SK-N-SH treated with all-trans-retinoic acid at 6 μM for 48 hours (cell line): Measurements from ENCODE around the gene YDJC.
"Not testable (repeated sequence)": the region's sequence is repeated elsewhere in the genome, so short reads cannot be mapped to it uniquely, and the experiment has no call there.

Source experiments
- ATAC-seq: fragments of 200-7000 bp; cut with Tn5 transposase; 3 replicates; pipeline ENCODE4 v1.9.1; 2020; ENCODE audit warnings: mild to moderate bottlenecking, moderate library complexity
- ARNTL ChIP-seq: fragments of 450-650 bp; formaldehyde crosslinking; IDR thresholded peaks from 2 replicates; pipeline ENCODE4 v1.5.0; 2020; ENCODE audit warnings: low read depth, mild to moderate bottlenecking, moderate library complexity, borderline replicate concordance
- BACH2 ChIP-seq: fragments of 250-450 bp; sonication (Bioruptor Pico); IDR thresholded peaks from 2 replicates; pipeline ENCODE4 v1.9.0; 2021; ENCODE audit warnings: mild to moderate bottlenecking, borderline replicate concordance
- CREB5 ChIP-seq: fragments of 250-450 bp; sonication (Bioruptor Pico); IDR thresholded peaks from 2 replicates; pipeline ENCODE4 v1.5.1; 2020; ENCODE audit warnings: low read depth, mild to moderate bottlenecking, moderate library complexity
- CSDC2 ChIP-seq: fragments of 250-450 bp; sonication (Bioruptor Pico); IDR thresholded peaks from 2 replicates; pipeline ENCODE4 v1.5.0; 2020; ENCODE audit warnings: mild to moderate bottlenecking, moderate library complexity
- ESRRG ChIP-seq: fragments of 250-450 bp; sonication (Bioruptor Pico); IDR thresholded peaks from 2 replicates; pipeline ENCODE4 v1.6.1; 2021; ENCODE audit warnings: mild to moderate bottlenecking
- GLIS3 ChIP-seq: fragments of 250-450 bp; sonication (Bioruptor Pico); IDR thresholded peaks from 2 replicates; pipeline ENCODE4 v1.5.0; 2020; ENCODE audit warnings: mild to moderate bottlenecking, moderate library complexity
- ISL1 ChIP-seq: fragments of 250-450 bp; sonication (Bioruptor Pico); IDR thresholded peaks from 2 replicates; pipeline ENCODE4 v2.1.2; 2022; ENCODE audit warnings: mild to moderate bottlenecking, moderate library complexity
- OSR1 ChIP-seq: fragments of 250-450 bp; sonication (Bioruptor Pico); IDR thresholded peaks from 2 replicates; pipeline ENCODE4 v1.8.0; 2022; ENCODE audit warnings: moderate library complexity, mild to moderate bottlenecking, inconsistent platforms
- PATZ1 ChIP-seq: fragments of 250-450 bp; sonication (Bioruptor Pico); IDR thresholded peaks from 2 replicates; pipeline ENCODE4 v1.8.0; 2020; ENCODE audit warnings: mild to moderate bottlenecking, moderate library complexity, borderline replicate concordance
- PPARA ChIP-seq: fragments of 250-450 bp; sonication (Bioruptor Pico); IDR thresholded peaks from 2 replicates; pipeline ENCODE4 v1.5.0; 2020; ENCODE audit warnings: mild to moderate bottlenecking, borderline replicate concordance
- RARB ChIP-seq: fragments of 250-450 bp; sonication (Bioruptor Pico); IDR thresholded peaks from 2 replicates; pipeline ENCODE4 v1.8.0; 2021; ENCODE audit warnings: mild to moderate bottlenecking, moderate library complexity
- SNAI2 ChIP-seq: fragments of 250-450 bp; sonication (Bioruptor Pico); IDR thresholded peaks from 2 replicates; pipeline ENCODE4 v1.5.0; 2020; ENCODE audit warnings: mild to moderate bottlenecking, moderate library complexity
- TCF4 ChIP-seq: fragments of 250-450 bp; sonication (Bioruptor Pico); IDR thresholded peaks from 2 replicates; pipeline ENCODE4 v1.8.0; 2021; ENCODE audit warnings: mild to moderate bottlenecking, moderate library complexity, borderline replicate concordance
- TOX ChIP-seq: fragments of 250-450 bp; sonication (Bioruptor Pico); IDR thresholded peaks from 2 replicates; pipeline ENCODE4 v1.8.0; 2021; ENCODE audit warnings: mild to moderate bottlenecking, moderate library complexity, borderline replicate concordance
- ZC3H10 ChIP-seq: fragments of 250-450 bp; sonication (Bioruptor Pico); IDR thresholded peaks from 2 replicates; pipeline ENCODE4 v1.5.1; 2021; ENCODE audit warnings: mild to moderate bottlenecking, moderate library complexity
- ZFP3 ChIP-seq: fragments of 250-450 bp; sonication (Bioruptor Pico); IDR thresholded peaks from 2 replicates; pipeline ENCODE4 v1.5.0; 2020; ENCODE audit warnings: mild to moderate bottlenecking, moderate library complexity
- ZFP30 ChIP-seq: fragments of 450-650 bp; formaldehyde crosslinking; IDR thresholded peaks from 2 replicates; pipeline ENCODE4 v1.5.0; 2022; ENCODE audit warnings: mild to moderate bottlenecking, moderate library complexity
- ZNF565 ChIP-seq: fragments of 450-650 bp; formaldehyde crosslinking; conservative IDR thresholded peaks from 2 replicates; pipeline ENCODE4 v1.5.0; 2020; ENCODE audit warnings: low read depth, mild to moderate bottlenecking, moderate library complexity
- ZNF70 ChIP-seq: fragments of 450-650 bp; formaldehyde crosslinking; IDR thresholded peaks from 2 replicates; pipeline ENCODE4 v1.5.0; 2020; ENCODE audit warnings: mild to moderate bottlenecking, moderate library complexity
- ZNF8 ChIP-seq: fragments of 450-650 bp; formaldehyde crosslinking; IDR thresholded peaks from 2 replicates; pipeline ENCODE4 v1.5.0; 2020; ENCODE audit warnings: mild to moderate bottlenecking, moderate library complexity
- TF ChIP-seq, protein P1 (sequence below): fragments of 250-450 bp; sonication (Bioruptor Pico); IDR thresholded peaks from 2 replicates; pipeline ENCODE4 v1.5.1; 2021; ENCODE audit warnings: mild to moderate bottlenecking, moderate library complexity
- TF ChIP-seq, protein P2 (sequence below): fragments of 250-450 bp; sonication (Bioruptor Pico); IDR thresholded peaks from 2 replicates; pipeline ENCODE4 v1.5.0; 2020; ENCODE audit warnings: mild to moderate bottlenecking, moderate library complexity
- TF ChIP-seq, protein P3 (sequence below): fragments of 250-450 bp; sonication (Bioruptor Pico); IDR thresholded peaks from 2 replicates; pipeline ENCODE4 v1.8.0; 2021; ENCODE audit warnings: low read depth, mild to moderate bottlenecking, moderate library complexity, borderline replicate concordance

YDJC gene

DNA sequence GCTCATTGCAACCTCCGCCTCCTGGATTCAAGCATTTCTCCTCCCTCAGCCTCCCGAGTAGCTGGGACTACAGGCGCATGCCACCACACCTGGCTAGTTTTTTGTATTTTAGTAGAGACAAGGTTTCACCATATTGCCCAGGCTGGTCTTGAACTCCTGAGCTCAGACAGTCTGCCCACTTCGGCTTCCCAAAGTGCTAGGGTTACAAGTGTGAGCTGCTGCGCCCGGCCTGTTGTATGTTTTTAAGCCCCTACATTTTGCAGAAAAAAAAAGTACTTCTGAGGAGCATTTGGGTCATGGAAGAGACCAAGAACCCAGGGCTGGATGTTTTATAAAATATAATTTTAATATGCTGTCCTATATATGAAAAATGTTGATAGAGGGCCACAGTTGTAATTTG lies 12.5 kb downstream of the YDJC start:
- not testable (repeated sequence) for ATAC-seq

DNA sequence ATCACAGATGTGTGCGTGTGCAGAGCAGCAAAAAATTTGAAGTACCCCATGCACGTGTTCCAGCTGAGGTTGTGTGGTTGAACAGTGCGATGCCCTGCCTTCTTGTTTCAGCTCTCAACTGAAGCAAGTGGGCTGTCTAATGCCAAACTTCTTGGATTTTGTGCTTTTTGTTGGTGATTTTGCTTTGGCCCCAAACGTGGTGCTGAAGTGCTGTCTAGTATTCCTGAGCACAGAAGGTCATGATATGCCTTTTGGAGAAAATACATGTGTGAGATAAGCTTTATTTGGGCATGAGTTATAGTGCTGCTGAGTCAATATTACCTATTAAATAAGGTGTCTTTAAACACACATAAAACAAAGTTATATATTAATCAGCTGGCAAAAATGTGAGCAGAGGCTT lies 14.1 kb downstream of the YDJC start:
- TF ChIP-seq CREB5 (CRISPR knock-in tag) (no peak), SNAI2 (CRISPR knock-in tag) (no peak), ZNF8 (CRISPR knock-in tag) (no peak), PATZ1 (no peak), ISL1 (no peak), GLIS3 (CRISPR knock-in tag) (no peak), ARNTL (CRISPR knock-in tag) (no peak), OSR1 (CRISPR knock-in tag) (no peak), TOX (CRISPR knock-in tag) (no peak), ZNF70 (no peak), PPARA (CRISPR knock-in tag) (no peak), RARB (no peak), TCF4 (CRISPR knock-in tag) (no peak)
- TF ChIP-seq, protein P1, sequence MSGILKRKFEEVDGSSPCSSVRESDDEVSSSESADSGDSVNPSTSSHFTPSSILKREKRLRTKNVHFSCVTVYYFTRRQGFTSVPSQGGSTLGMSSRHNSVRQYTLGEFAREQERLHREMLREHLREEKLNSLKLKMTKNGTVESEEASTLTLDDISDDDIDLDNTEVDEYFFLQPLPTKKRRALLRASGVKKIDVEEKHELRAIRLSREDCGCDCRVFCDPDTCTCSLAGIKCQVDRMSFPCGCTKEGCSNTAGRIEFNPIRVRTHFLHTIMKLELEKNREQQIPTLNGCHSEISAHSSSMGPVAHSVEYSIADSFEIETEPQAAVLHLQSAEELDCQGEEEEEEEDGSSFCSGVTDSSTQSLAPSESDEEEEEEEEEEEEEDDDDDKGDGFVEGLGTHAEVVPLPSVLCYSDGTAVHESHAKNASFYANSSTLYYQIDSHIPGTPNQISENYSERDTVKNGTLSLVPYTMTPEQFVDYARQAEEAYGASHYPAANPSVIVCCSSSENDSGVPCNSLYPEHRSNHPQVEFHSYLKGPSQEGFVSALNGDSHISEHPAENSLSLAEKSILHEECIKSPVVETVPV = no peak
- ATAC-seq = no peak

DNA sequence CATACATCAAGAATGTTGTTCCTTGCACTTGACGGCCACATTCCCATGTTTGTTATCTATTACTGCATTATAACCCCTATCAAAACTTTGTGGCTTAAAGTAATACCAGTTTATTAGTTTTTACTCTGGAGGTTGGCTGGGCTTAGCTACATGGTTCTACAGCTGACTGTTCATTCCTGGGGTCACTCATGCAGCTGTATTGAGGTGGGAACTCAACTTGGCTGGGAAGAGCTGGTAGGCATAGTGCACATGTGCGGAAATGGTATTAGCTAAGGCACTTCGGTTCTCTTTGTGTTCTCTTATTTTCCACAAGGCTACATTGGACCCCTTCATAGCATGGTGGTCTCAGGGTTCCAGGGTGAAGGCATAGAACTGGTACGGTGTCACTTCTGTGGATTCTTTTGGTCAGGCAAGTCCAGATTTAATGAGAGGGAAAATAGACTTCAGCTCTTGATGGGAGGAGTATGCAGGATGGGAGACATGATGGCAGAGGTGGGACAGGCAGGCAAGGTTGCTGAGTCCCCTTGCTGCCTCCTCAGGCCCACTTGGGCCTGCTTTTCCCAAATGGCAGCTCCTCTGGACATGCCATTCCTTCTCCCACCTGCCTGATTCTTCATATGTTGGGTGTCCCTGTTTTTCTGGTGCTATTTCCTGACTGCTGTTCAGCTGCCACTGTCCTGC lies 16.1 kb downstream of the YDJC start:
- no peak for TF ChIP-seq ZNF8 (CRISPR knock-in tag)
- TF ChIP-seq ZNF565 (CRISPR knock-in tag) = no peak
- TF ChIP-seq TOX (CRISPR knock-in tag) = no peak
- TF ChIP-seq ESRRG (CRISPR knock-in tag) = no peak
- TF ChIP-seq, protein P1 = no peak
- TF ChIP-seq, protein P2, sequence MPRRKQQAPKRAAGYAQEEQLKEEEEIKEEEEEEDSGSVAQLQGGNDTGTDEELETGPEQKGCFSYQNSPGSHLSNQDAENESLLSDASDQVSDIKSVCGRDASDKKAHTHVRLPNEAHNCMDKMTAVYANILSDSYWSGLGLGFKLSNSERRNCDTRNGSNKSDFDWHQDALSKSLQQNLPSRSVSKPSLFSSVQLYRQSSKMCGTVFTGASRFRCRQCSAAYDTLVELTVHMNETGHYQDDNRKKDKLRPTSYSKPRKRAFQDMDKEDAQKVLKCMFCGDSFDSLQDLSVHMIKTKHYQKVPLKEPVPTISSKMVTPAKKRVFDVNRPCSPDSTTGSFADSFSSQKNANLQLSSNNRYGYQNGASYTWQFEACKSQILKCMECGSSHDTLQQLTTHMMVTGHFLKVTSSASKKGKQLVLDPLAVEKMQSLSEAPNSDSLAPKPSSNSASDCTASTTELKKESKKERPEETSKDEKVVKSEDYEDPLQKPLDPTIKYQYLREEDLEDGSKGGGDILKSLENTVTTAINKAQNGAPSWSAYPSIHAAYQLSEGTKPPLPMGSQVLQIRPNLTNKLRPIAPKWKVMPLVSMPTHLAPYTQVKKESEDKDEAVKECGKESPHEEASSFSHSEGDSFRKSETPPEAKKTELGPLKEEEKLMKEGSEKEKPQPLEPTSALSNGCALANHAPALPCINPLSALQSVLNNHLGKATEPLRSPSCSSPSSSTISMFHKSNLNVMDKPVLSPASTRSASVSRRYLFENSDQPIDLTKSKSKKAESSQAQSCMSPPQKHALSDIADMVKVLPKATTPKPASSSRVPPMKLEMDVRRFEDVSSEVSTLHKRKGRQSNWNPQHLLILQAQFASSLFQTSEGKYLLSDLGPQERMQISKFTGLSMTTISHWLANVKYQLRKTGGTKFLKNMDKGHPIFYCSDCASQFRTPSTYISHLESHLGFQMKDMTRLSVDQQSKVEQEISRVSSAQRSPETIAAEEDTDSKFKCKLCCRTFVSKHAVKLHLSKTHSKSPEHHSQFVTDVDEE (CRISPR knock-in tag) = no peak
- TF ChIP-seq CSDC2 (CRISPR knock-in tag) = no peak
- TF ChIP-seq ISL1 = no peak
- TF ChIP-seq ZNF70 = no peak
- no peak for TF ChIP-seq ZC3H10 (CRISPR knock-in tag)
- TF ChIP-seq BACH2 (CRISPR knock-in tag) = no peak
- no peak for TF ChIP-seq ZFP30 (CRISPR knock-in tag)
- TF ChIP-seq, protein P3, sequence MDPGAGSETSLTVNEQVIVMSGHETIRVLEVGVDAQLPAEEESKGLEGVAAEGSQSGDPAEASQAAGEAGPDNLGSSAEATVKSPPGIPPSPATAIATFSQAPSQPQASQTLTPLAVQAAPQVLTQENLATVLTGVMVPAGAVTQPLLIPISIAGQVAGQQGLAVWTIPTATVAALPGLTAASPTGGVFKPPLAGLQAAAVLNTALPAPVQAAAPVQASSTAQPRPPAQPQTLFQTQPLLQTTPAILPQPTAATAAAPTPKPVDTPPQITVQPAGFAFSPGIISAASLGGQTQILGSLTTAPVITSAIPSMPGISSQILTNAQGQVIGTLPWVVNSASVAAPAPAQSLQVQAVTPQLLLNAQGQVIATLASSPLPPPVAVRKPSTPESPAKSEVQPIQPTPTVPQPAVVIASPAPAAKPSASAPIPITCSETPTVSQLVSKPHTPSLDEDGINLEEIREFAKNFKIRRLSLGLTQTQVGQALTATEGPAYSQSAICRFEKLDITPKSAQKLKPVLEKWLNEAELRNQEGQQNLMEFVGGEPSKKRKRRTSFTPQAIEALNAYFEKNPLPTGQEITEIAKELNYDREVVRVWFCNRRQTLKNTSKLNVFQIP (CRISPR knock-in tag) = no peak
- TF ChIP-seq GLIS3 (CRISPR knock-in tag) = no peak
- no peak for TF ChIP-seq CREB5 (CRISPR knock-in tag)
- TF ChIP-seq ZFP3 (CRISPR knock-in tag) = no peak
- no peak for TF ChIP-seq OSR1 (CRISPR knock-in tag)
- no peak for TF ChIP-seq PPARA (CRISPR knock-in tag)
- TF ChIP-seq ARNTL (CRISPR knock-in tag) = no peak
- TF ChIP-seq SNAI2 (CRISPR knock-in tag) = no peak
- ATAC-seq = no peak
